Measurements from ENCODE around the gene JHY.

DNA sequence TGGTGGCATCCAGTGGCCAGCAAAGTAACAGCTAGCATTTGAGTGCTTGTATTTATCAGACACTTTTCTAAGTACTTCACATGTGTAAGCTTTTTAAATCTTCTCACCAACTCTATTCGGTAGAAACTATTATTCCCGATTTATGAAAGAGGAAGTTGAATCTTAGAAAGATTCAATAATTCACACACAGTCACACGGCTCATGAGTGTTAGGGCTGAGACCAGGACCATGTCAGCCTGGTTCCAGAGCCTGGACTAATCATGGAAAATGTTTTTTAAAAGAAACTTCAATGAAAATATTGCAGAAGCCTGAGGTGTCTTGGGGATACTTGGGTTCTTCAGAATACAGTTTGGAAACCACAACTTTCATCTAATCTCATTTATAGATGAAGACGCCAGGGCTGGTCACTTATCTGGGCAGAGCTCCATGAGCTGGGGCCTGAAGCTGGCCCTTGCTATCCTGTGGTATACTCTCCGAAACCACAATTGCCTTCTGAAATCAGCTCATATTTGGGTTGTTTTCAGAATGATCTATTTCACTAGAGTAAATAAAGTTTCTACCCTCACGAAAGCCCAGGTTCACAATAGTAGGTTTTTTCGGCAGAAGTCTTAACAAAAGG lies 48.6 kb upstream of the JHY start:
- TF ChIP-seq, protein P1, sequence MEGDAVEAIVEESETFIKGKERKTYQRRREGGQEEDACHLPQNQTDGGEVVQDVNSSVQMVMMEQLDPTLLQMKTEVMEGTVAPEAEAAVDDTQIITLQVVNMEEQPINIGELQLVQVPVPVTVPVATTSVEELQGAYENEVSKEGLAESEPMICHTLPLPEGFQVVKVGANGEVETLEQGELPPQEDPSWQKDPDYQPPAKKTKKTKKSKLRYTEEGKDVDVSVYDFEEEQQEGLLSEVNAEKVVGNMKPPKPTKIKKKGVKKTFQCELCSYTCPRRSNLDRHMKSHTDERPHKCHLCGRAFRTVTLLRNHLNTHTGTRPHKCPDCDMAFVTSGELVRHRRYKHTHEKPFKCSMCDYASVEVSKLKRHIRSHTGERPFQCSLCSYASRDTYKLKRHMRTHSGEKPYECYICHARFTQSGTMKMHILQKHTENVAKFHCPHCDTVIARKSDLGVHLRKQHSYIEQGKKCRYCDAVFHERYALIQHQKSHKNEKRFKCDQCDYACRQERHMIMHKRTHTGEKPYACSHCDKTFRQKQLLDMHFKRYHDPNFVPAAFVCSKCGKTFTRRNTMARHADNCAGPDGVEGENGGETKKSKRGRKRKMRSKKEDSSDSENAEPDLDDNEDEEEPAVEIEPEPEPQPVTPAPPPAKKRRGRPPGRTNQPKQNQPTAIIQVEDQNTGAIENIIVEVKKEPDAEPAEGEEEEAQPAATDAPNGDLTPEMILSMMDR (IDR thresholded peaks at IDR 0.05), result no peak
- TF ChIP-seq POLR2A (IDR thresholded peaks at IDR 0.05), result no peak

All from adrenal gland (tissue), 5 donors.